GM18499 (cell line): ENCODE measurements around the gene PXMP4.

Experiments
- ATAC-seq: cut with Tn5 transposase; IDR thresholded peaks from one replicate; pipeline ENCODE4 v1.9.1; 2021; ENCODE audit warnings: moderate number of reproducible peaks; ENCODE audit not compliant: insufficient read depth, unreplicated experiment

The PXMP4 gene

GRCh38 chr20:33732166-33732970 is 12.3 kb upstream of the PXMP4 start:
- no peak for ATAC-seq

- no peak for ATAC-seq
Measured at GRCh38 chr20:33731693-33732165, 11.6 kb upstream of the PXMP4 start, which contains the start of gene ZNF341. ZNF341 (plus strand) TSS chr20:33731996; CDS start chr20:33732022, 26 bp downstream.

GRCh38 chr20:33730946-33731692 is 11.0 kb upstream of the PXMP4 start:
- ATAC-seq, result no peak

DNA sequence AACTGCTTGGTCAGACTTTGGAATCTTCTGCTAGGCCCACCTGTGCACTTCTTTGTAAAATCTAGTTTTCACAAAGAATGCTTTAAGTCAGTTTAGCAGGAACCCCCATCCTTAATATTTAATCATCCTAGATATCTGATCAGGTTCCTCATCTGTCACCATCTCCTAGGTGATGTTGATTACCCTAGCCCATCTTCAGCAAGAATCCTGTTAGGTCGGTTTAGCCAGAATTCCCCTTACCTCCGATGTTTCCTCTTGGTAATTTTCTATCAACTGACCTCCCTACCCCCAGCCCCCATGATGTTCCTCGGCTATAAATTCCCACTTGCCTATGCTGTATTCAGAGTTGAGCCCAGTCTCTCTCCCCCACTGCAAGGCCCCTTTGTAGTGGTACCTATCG is 9.0 kb upstream of the PXMP4 start:
- no peak for ATAC-seq

DNA sequence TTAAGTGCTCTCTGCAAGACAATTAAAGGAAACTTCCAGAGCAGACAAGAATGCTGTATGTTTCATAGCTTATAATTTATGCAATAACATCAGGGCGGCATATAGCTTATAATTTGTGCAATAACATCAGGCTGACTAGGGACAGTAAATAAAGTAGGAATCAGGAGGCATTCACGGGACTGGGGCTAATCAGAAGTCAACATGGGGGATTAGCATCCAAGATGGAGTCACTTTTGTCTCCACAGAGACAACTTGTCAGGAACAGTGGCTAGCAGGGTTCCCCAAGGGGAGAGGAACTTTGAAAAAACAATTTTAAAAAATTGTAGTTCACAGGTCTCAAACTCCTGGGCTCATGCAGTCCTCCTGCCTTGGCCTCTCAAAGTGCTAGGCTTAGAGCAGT is 8.4 kb upstream of the PXMP4 start:
- no peak for ATAC-seq

DNA sequence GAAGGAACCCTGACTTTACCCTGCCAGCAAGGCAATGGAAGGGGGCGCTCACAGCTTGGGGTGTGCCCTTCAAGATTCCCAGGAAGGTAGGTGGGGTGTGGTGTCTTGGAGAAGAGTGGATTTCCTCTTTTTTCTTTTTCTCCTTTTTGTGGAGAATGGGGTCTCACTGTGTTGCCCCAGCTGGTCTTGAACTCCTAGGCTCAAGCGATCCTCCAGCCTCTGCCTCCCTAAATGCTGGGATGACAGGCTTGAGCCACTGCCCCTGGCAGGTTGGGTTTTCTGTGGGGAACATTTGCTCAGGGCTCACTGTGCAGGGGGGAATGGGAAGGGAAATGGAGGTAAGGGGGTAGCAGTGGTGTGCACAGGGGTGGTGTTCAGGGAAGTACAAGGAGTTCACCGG is 7.7 kb upstream of the PXMP4 start:
- ATAC-seq, result no peak

GRCh38 chr20:33727115-33727479 is 7.0 kb upstream of the PXMP4 start:
- no peak for ATAC-seq

DNA sequence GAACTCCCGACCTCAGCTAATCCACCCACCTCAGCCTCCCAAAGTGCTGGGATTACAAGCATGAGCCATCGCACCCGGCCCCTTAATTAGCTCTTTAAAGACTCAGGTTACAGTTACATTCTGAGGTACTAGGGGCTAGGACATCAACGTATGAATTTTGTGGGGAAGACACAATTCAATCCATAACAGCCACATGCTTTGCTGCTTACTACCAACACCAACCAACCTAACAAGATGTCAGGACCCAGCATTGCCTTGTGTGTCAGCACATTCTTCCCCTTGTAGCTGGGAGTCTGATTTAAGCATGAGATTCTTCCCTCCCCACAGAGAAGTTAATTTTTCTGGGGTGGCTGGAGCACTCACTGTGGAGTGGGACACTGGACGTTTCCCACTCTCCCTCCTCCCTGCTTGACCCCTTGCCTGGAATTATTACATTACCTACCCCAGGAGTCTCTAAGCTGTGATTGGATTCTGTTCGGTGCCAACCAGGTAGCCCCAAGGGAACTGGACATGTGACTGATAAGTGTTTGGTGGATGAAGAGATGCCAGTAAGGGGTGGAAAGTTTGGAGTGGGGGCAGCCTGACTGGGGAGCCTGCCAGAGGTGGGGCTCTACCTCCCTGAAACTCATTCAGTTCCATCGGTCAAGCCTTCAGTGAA is 5.6 kb upstream of the PXMP4 start:
- ATAC-seq, result no peak

DNA sequence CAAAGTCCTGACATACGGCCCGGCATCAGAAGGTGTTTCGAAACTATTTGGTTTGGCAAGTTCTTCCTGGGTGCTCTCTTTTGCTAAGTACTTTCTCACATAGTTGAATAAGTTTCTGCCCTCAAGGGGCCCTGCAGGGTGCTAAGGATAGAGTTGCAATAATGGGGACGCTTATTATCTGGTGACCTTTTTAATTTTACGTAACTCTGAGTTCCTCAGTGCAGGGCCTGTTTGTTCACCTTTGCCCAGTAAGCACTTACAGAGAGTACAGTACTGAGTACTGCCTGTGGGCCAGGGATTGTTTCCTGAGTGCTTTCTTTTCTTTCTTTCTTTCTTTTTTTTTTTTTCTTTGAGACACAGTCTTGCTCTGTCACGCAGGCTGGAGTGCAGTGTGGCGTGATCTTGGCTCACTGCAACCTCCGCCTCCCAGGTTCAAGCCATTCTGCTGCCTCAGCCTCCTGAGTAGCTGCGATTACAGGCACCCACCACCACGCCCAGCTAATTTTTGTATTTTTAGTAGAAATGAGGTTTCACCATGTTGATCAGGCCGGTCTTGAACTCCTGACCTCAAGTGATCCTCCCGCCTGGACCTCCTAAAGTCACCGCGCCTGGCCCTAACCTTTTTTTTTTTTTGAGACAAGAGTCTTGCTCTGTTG is 4.5 kb upstream of the PXMP4 start:
- ATAC-seq, result no peak

DNA sequence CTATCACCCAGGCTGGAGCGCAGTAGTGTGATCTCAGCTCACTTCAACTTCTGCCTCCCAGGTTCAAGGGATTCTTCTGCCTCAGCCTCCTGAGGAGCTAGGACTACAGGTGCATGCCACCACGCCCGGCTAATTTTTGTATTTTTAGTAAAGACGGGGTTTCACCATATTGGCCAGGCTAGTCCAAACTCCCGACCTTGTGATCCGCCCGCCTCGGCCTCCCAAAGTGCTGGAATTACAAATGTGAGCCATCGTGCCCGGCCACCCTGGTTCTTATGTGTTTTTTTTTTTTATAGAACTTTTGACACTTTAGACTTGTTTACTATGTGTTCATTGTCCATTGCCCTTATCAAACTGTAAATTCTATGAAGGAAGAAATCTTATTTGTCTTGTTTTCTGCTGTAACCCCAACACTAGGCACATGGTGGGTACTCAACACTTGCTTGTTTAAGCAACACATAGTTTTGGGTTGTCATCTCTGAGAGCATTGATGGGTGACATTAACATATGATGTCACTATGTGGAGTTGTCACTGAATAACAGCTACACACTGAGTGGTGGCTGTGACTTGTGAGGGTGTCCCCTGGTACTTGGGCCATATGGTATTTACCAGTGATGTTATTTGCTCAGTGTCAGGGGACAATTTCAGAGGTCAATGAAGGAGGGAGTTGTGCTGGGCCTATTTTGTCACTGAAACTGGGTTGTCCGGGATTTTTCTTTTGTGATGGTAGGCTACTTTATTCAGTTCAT is 1.5 kb upstream of the PXMP4 start:
- no peak for ATAC-seq

- ATAC-seq, result no peak
Measured at GRCh38 chr20:33719277-33719988, 677 bp downstream of the PXMP4 start.

DNA sequence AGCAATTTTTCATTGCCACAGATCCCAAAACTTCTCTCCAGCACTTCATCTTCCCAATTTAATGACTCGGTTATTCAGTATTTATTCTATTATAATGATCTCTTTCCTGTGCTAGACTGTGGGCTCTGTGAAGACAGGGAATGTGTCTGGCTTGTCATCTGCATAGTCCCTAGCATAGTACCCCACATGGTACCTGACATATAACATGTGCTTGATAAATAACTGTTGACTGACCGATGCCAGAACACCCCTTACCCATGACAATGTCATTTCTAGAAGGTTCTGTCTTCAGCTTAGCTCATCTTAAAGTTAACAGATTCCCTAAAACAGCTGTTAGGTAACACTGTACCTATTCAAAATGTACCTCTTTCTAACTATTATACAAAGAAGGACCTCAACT is 3.6 kb downstream of the PXMP4 start:
- ATAC-seq, result no peak

GRCh38 chr20:33713865-33714367 is 6.2 kb downstream of the PXMP4 start:
- no peak for ATAC-seq

DNA sequence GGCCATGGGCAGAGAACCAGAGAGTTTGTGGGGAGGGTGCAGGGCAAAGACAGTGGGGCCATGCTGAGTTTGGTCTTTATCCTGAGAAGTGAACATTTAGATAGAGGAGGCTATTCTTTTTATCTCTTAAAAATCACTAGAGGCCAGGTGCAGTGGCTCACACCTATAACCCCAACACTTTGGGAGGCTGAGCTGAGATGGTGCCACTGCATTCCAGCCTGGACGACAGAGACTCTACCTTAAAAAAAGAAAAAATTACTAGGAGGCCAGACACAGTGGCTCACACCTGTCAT is 8.7 kb downstream of the PXMP4 start:
- ATAC-seq, result no peak

- no peak for ATAC-seq
Measured at GRCh38 chr20:33710681-33711445, 9.2 kb downstream of the PXMP4 start.

GRCh38 chr20:33709905-33710541 is 10.1 kb downstream of the PXMP4 start:
- ATAC-seq, result no peak

- ATAC-seq, result no peak
Measured at GRCh38 chr20:33709398-33709797, 10.7 kb downstream of the PXMP4 start.

DNA sequence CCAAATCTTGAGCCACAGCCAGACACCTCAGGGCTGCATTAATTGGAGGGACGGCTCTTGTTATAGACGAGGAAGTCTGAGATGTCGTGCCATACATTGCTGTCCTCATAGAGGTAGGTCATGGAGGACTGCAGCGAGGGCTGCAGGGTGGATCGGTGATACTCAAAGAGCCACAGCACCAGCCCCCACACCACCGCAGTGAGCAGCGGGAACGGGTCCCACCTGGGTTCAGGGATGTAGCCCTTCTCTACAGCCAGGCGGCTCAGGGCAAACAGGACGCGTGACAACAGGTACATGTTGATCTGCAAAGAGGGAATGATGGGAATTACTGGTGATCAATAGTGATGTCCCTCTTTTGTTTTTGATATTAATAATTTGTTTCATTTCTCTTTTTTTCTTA is 12.4 kb downstream of the PXMP4 start:
- ATAC-seq, result no peak
